Hepatocyte (in vitro differentiated cells): ENCODE measurements around the gene WNT7A. TPM values are rescaled to one million over a fixed set of nuclear protein-coding genes. Genes with fewer than 3 reads are reported as not detected.
A peak's percentile ranks its signal among the peaks of the same experiment; 100 is the strongest.

ENCODE experiments used
- DNase-seq: peaks from one replicate; pipeline ENCODE4 v3.0.0-alpha.2; 2016; ENCODE audit warnings: low spot score
- H2AFZ ChIP-seq: fragments of 200-600 bp; sonication (generic); 2 replicates; pipeline ENCODE4 v1.6.0; 2016; ENCODE audit warnings: antibody characterized with exemption, mild to moderate bottlenecking
- H3K27ac ChIP-seq: fragments of 200-600 bp; sonication (generic); 2 replicates; pipeline ENCODE4 v1.5.1; 2016; ENCODE audit warnings: mild to moderate bottlenecking
- H3K27me3 ChIP-seq: fragments of 200-600 bp; sonication (generic); 2 replicates; pipeline ENCODE4 v1.6.1; 2016
- H3K36me3 ChIP-seq: fragments of 200-600 bp; sonication (generic); replicated peaks from 2 replicates; pipeline ENCODE4 v1.5.1; 2016; ENCODE audit warnings: low read depth; ENCODE audit not compliant: insufficient read depth
- H3K4me1 ChIP-seq: fragments of 200-600 bp; sonication (generic); 2 replicates; pipeline ENCODE4 v1.5.1; 2016; ENCODE audit warnings: mild to moderate bottlenecking, moderate library complexity; ENCODE audit not compliant: insufficient read depth
- H3K4me2 ChIP-seq: fragments of 200-600 bp; sonication (generic); 2 replicates; pipeline ENCODE4 v1.6.0; 2016
- H3K4me3 ChIP-seq: fragments of 200-600 bp; sonication (generic); 2 replicates; pipeline ENCODE4 v1.5.1; 2016; ENCODE audit warnings: mild to moderate bottlenecking
- H3K79me2 ChIP-seq: fragments of 200-600 bp; sonication (generic); 2 replicates; pipeline ENCODE4 v1.6.0; 2017; ENCODE audit warnings: mild to moderate bottlenecking
- H3K9me2 ChIP-seq: fragments of 200-600 bp; sonication (generic); replicated peaks from 2 replicates; pipeline ENCODE4 v1.6.0; 2017; ENCODE audit warnings: mild to moderate bottlenecking; ENCODE audit not compliant: insufficient read depth
- H3K9me3 ChIP-seq: fragments of 200-600 bp; sonication (generic); 2 replicates; pipeline ENCODE4 v1.5.1; 2016; ENCODE audit warnings: low read depth, mild to moderate bottlenecking
- H4K20me1 ChIP-seq: fragments of 200-600 bp; sonication (generic); 2 replicates; pipeline ENCODE4 v1.6.0; 2016; ENCODE audit warnings: mild to moderate bottlenecking; ENCODE audit not compliant: insufficient read depth, poor library complexity, severe bottlenecking
- EZH2 ChIP-seq: fragments of 200-600 bp; sonication (generic); IDR thresholded peaks from 2 replicates; pipeline ENCODE4 v1.6.1; 2016; ENCODE audit warnings: antibody characterized with exemption, mild to moderate bottlenecking, borderline replicate concordance
- EZH2phosphoT487 ChIP-seq: fragments of 200-600 bp; sonication (generic); IDR thresholded peaks from one replicate; pipeline ENCODE4 v1.6.1; 2018; ENCODE audit warnings: antibody characterized with exemption, mild to moderate bottlenecking, low read depth, moderate library complexity; ENCODE audit not compliant: unreplicated experiment, severe bottlenecking
- WGBS: methylation state at CpG from one replicate; pipeline ENCODE4 v1.1.6; 2016; ENCODE audit warnings: low lambda C conversion rate; ENCODE audit errors: missing lambda C conversion rate; 5-methylcytosine and 5-hydroxymethylcytosine counted together
- polyA plus RNA-seq: library from polyadenylated mRNA; unstranded; fragments of >200 nt; fragmentation: Nextera tagmentation; extraction: Ambion mirVana; gene quantifications from 2 replicates; pipeline ENCODE4 v1.2.1, GENCODE V29; 2016
- total RNA-seq: library from RNA; depleted of rRNA; stranded (reverse); fragments of >200 nt; gene quantifications from 2 replicates; pipeline ENCODE4 v1.2.3, GENCODE V29; 2014
- TF ChIP-seq, protein P1 (sequence below): fragments of 200-600 bp; sonication (generic); IDR thresholded peaks from 2 replicates; pipeline ENCODE4 v1.5.1; 2016; ENCODE audit warnings: antibody characterized with exemption, mild to moderate bottlenecking; ENCODE audit not compliant: poor library complexity

Gene WNT7A
- total and polyA plus RNA-seq, 2 experiments from 2014 or later = 0.04 to 0.13 TPM

DNA sequence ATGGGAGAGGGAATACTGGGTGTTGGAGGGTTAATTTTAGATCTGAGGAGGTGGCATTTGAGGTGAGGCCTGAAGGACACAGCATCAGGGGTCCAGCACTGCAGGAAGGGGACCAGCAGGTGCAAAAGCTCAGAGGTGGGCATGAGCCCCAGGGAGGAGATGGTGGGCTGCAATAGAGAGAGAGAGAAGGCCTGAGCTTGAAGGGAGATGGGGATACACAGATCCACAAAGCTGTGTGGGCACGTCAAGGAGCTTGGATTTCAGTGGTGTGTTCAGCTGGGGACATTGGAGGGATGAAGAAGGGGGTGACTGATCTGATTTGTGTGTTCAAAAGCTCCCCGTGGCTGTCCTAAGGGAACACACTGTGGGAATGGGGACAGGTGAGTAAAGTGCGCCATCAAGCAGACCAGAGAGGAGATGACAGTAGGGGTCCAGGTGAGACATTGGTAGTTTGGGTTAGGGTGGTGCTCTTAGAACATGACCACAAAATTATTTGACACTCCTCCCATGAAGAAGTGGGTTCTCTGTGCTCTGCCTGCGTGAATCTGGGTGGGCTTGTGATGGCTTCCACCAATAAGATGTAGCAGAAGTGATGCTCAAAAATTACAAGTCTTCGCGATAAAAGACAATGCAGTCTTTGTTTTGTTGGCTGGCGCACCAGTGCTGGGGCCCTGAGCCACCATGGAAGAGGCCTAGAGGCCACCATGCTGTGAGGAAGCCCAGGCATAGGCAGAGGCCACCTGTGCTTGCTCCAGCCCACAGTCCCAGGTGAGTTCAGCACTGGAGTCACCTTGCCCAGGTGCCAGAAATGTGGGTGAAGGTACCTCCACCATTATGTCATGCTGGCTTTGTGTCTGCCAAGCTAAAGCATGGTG lies 1.9 kb upstream of the WNT7A start:
- Histone ChIP-seq H3K9me3 (no peaks in the 10 kb centered on the region), H3K27ac (no peak overlapping the region), H3K79me2 (no peaks in the 10 kb centered on the region), H3K36me3 (no peaks in the 10 kb centered on the region), H3K27me3 (peaks cover 82% of the 10 kb centered on the region), H2AFZ (no peak overlapping the region), H3K4me3 (no peak overlapping the region), H3K4me1 (peaks cover 17% of the 10 kb centered on the region), H4K20me1 (no peaks in the 10 kb centered on the region), H3K4me2 (no peak overlapping the region), H3K9me2 (no peaks in the 10 kb centered on the region)
- no peak for DNase-seq
- 73% methylated on average over 7 of the region's 7 CpGs for WGBS
- TF ChIP-seq EZH2 (no peak), EZH2phosphoT487 (no peak)
- TF ChIP-seq, protein P1, sequence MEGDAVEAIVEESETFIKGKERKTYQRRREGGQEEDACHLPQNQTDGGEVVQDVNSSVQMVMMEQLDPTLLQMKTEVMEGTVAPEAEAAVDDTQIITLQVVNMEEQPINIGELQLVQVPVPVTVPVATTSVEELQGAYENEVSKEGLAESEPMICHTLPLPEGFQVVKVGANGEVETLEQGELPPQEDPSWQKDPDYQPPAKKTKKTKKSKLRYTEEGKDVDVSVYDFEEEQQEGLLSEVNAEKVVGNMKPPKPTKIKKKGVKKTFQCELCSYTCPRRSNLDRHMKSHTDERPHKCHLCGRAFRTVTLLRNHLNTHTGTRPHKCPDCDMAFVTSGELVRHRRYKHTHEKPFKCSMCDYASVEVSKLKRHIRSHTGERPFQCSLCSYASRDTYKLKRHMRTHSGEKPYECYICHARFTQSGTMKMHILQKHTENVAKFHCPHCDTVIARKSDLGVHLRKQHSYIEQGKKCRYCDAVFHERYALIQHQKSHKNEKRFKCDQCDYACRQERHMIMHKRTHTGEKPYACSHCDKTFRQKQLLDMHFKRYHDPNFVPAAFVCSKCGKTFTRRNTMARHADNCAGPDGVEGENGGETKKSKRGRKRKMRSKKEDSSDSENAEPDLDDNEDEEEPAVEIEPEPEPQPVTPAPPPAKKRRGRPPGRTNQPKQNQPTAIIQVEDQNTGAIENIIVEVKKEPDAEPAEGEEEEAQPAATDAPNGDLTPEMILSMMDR = no peak

DNA sequence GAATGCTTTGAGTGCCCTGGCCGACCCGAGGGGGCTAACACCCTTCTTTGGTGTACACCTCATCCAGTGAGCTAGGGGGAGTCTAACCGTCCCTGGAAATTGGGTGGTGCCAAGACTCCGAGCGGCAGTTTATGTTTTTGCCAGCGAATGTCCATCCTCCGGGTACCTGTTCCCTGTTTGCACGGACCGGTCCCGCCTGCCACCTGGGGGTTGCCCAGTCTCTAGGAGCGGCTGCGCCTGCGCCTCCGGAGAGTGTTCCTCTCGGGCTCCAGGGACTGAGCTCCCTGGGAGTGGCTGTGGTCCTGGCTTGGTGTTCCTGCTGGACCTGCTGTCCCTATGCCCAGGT lies 913 bp upstream of the WNT7A start:
- peak; percentile 37 for DNase-seq
- Histone ChIP-seq H3K79me2 (no peaks in the 10 kb centered on the region), H4K20me1 (no peaks in the 10 kb centered on the region), H3K4me1 (peaks cover 17% of the 10 kb centered on the region), H2AFZ (no peak overlapping the region), H3K4me3 (no peak overlapping the region), H3K36me3 (no peaks in the 10 kb centered on the region), H3K27ac (no peak overlapping the region), H3K9me2 (no peaks in the 10 kb centered on the region), H3K27me3 (peaks cover 92% of the 10 kb centered on the region), H3K9me3 (no peaks in the 10 kb centered on the region), H3K4me2 (peak overlapping the region; percentile 88)
- 9% methylated on average over 15 of the region's 15 CpGs for WGBS
- TF ChIP-seq, protein P1 = no peak
- no peak for TF ChIP-seq EZH2phosphoT487
- no peak for TF ChIP-seq EZH2

DNA sequence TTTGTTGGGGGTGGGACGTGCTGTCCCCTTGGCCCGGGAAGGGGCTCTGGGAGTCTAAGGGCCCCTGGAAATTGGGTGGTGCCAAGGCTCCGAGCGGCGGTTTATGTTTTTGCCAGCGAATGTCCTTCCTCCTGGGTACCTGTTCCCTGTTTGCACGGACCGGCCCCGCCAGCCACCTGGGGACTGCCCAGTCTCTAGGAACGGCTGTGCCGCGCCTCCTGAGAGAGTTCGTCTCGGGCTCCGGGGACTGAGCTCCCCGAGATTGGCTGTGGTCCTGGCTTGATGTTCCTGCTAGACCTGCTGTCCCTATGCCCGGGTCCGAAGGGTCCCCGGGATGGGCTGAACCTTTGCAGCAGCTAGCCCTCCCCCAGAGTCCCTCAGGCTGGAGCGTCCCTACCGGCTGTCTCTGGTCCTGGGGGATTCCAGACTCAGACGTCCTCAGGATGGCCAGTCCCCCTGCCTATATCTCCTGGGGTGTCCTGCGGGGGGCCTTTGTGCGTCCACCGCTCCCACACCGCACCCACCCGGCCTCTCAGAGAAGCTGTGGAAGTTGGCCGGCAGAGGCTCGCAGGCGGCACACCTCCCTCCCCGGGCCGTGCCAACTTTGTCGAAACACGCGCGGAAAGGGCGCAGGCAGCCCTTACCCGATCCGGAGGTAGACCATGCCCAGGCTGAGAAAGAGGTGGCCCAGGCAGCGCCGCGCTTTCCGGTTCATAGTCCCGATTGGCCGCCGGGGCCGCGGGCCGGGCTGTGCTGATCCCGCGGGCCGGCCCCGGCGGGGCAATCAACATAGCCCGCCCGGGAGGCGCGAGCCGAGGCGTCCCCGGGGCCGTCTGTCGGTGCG lies 547 bp downstream of the WNT7A start:
- TF ChIP-seq EZH2phosphoT487 (no peak), EZH2 (peak; percentile 80)
- TF ChIP-seq, protein P1 = no peak
- Histone ChIP-seq H3K9me3 (no peaks in the 10 kb centered on the region), H3K9me2 (no peaks in the 10 kb centered on the region), H2AFZ (peak overlapping the region; percentile 15), H3K79me2 (no peaks in the 10 kb centered on the region), H3K27ac (no peak overlapping the region), H3K4me1 (peaks cover 17% of the 10 kb centered on the region), H3K4me2 (peak overlapping the region; percentile 88), H3K27me3 (peaks cover 93% of the 10 kb centered on the region), H3K4me3 (no peak overlapping the region), H4K20me1 (no peaks in the 10 kb centered on the region), H3K36me3 (no peaks in the 10 kb centered on the region)
- peak; percentile 16 for DNase-seq
- 1% methylated on average over 59 of the region's 64 CpGs for WGBS
